GM12878 (cell line): ENCODE measurements around the gene NTN3. TPM values are rescaled to one million over a fixed set of nuclear protein-coding genes. Genes with fewer than 3 reads are reported as not detected.

ENCODE experiments used
- CBX5 ChIP-seq: sonication (generic); IDR thresholded peaks from 2 replicates; pipeline ENCODE4 v1.6.1; 2016; ENCODE audit warnings: low read depth, moderate library complexity, mild to moderate bottlenecking, inconsistent platforms
- E4F1 ChIP-seq: fragments of 450-650 bp; IDR thresholded peaks from 2 replicates; pipeline ENCODE4 v1.6.1; 2018; ENCODE audit warnings: borderline replicate concordance, mild to moderate bottlenecking; ENCODE audit not compliant: partially characterized antibody
- ETV6 ChIP-seq, 2 experiments: fragments of 450-650 bp in 1 of 2; IDR thresholded peaks in 1 of 2; conservative IDR thresholded peaks in 1 of 2; 2 replicates each; pipeline ENCODE4 v1.6.1; 2014; ENCODE audit warnings: antibody characterized with exemption in 1 of 2, borderline replicate concordance in 1 of 2, low read depth in 1 of 2, mild to moderate bottlenecking in 1 of 2, moderate library complexity in 1 of 2
- HDAC2 ChIP-seq: fragments of 200-600 bp; sonication (generic); IDR thresholded peaks from 2 replicates; pipeline ENCODE4 v1.6.1; 2017
- IKZF1 ChIP-seq: fragments of 450-650 bp; conservative IDR thresholded peaks from 2 replicates; pipeline ENCODE4 v1.6.1; 2017; ENCODE audit warnings: antibody characterized with exemption, mild to moderate bottlenecking
- IKZF2 ChIP-seq, 2 experiments: fragments of 450-650 bp; IDR thresholded peaks; 2 replicates each; pipeline ENCODE4 v1.6.1; 2017; ENCODE audit warnings: mild to moderate bottlenecking in 2 of 2, moderate library complexity in 2 of 2
- NBN ChIP-seq: fragments of 450-650 bp; IDR thresholded peaks from 2 replicates; pipeline ENCODE4 v1.6.1; 2016
- POLR2AphosphoS2 ChIP-seq: IDR thresholded peaks from 2 replicates; pipeline ENCODE4 v1.6.1; 2011; ENCODE audit warnings: low read depth, mild to moderate bottlenecking, low read length, improper control_type of control experiment, moderate library complexity
- RBBP5 ChIP-seq: fragments of 200-600 bp; sonication (generic); conservative IDR thresholded peaks from 2 replicates; pipeline ENCODE4 v1.6.1; 2016
- REST ChIP-seq: IDR thresholded peaks from 2 replicates; pipeline ENCODE4 v1.6.1; 2012; ENCODE audit warnings: mild to moderate bottlenecking, low read depth, low read length
- RUNX3 ChIP-seq: IDR thresholded peaks from 2 replicates; pipeline ENCODE4 v1.6.1; 2012; ENCODE audit warnings: low read length, inconsistent platforms
- SIX5 ChIP-seq: IDR thresholded peaks from 2 replicates; pipeline ENCODE4 v1.6.1; 2011; ENCODE audit warnings: mild to moderate bottlenecking, low read depth, low read length, moderate library complexity; ENCODE audit not compliant: severe bottlenecking
- SMAD1 ChIP-seq: fragments of 450-650 bp; IDR thresholded peaks from 2 replicates; pipeline ENCODE4 v1.6.1; 2018; ENCODE audit warnings: mild to moderate bottlenecking, low read depth; ENCODE audit not compliant: partially characterized antibody
- SMARCA5 ChIP-seq: fragments of 450-650 bp; IDR thresholded peaks from 2 replicates; pipeline ENCODE4 v1.6.1; 2017; ENCODE audit warnings: mild to moderate bottlenecking
- SMC3 ChIP-seq: IDR thresholded peaks from 2 replicates; pipeline ENCODE4 v1.6.1; 2011; ENCODE audit warnings: low read length, improper control_type of control experiment, borderline replicate concordance
- USF1 ChIP-seq: IDR thresholded peaks from 2 replicates; pipeline ENCODE4 v1.6.1; 2011; ENCODE audit warnings: borderline replicate concordance, low read depth, mild to moderate bottlenecking, moderate library complexity, mixed read lengths, low read length; ENCODE audit not compliant: insufficient read depth; ENCODE audit errors: extremely low read length
- ZNF592 ChIP-seq: fragments of 450-650 bp; IDR thresholded peaks from 2 replicates; pipeline ENCODE4 v1.6.1; 2017; ENCODE audit warnings: mild to moderate bottlenecking, moderate library complexity
- polyA plus RNA-seq, 11 experiments: library from polyadenylated mRNA; depleted of rRNA in 4 of 11; unstranded in 6 of 11; stranded (reverse) in 5 of 11; fragments of >200 nt; fragmentation: Nextera tagmentation in 4 of 11; fragmentation: Illumina TruSeq in 1 of 11; extraction: Ambion mirVana in 4 of 11; extraction: Trizol in 1 of 11; gene quantifications; 1 replicate in 1 of 11; 2 replicates in 10 of 11; pipeline versions ENCODE4 v1.2.1 to v1.2.3, GENCODE V29; 2011 to 2016; ENCODE audit warnings: inconsistent platforms in 2 of 11, missing spikeins in 2 of 11, low read depth in 1 of 11
- total RNA-seq, 4 experiments: library from RNA; depleted of rRNA in 3 of 4; stranded (reverse); fragments of >200 nt in 3 of 4; fragmentation: Illumina TruSeq in 1 of 4; extraction: Trizol in 1 of 4; gene quantifications; 2 replicates each; pipeline versions ENCODE4 v1.2.1 to v1.2.3, GENCODE V29; 2013 to 2021

The NTN3 gene
- total and polyA plus RNA-seq, 10 of the 15 experiments (the other 5 are each of a cell fraction or from before 2014, with no cell fraction given), result 0.04 TPM; not detected in 9

- no peak for TF ChIP-seq E4F1
- TF ChIP-seq ZNF592, result no peak
- no peak for TF ChIP-seq ETV6 (conservative IDR thresholded peaks at IDR 0.05 in 1 of 2, IDR thresholded peaks at IDR 0.05 in 1 of 2; ENCODE audit: borderline replicate concordance in 1 of 2, low read depth in 1 of 2)
- no peak for TF ChIP-seq USF1
- no peak for TF ChIP-seq RUNX3
- TF ChIP-seq IKZF1, result no peak; the same call in 1 of the 2 replicates
- TF ChIP-seq POLR2AphosphoS2, result no peak
- no peak for TF ChIP-seq REST
- TF ChIP-seq SMARCA5, result 0 out of 2 replicates have a peak, but pooled peaks have one; percentile 33
- no peak for TF ChIP-seq HDAC2
- peak; percentile 53; the same call in 1 of the 2 replicates for TF ChIP-seq SMC3
- no peak for TF ChIP-seq SMAD1
- TF ChIP-seq IKZF2 (IDR thresholded peaks at IDR 0.05), result no peak
- no peak for TF ChIP-seq CBX5
- no peak for TF ChIP-seq NBN
- no peak for TF ChIP-seq RBBP5
- TF ChIP-seq SIX5, result no peak
Measured at GRCh38 chr16:2429771-2430663, 41.1 kb upstream of the NTN3 start (continued).
